BE2C (cell line): ENCODE measurements around the gene CD19.
A peak's percentile ranks its signal among the peaks of the same experiment; 100 is the strongest.
"Not testable (repeated sequence)": the region's sequence is repeated elsewhere in the genome, so short reads cannot be mapped to it uniquely, and the experiment has no call there.

ENCODE experiments used
- DNase-seq: peaks from one replicate; pipeline ENCODE4 v3.0.0-alpha.2; 2020
- H3K27me3 ChIP-seq: fragments of 250-450 bp; sonication (Bioruptor Pico); 2 replicates; pipeline ENCODE4 v1.5.1; 2020; ENCODE audit warnings: mild to moderate bottlenecking
- H3K36me3 ChIP-seq: fragments of 250-450 bp; sonication (Bioruptor Pico); 2 replicates; pipeline ENCODE4 v1.5.1; 2020; ENCODE audit warnings: mild to moderate bottlenecking
- H3K4me1 ChIP-seq: fragments of 250-450 bp; sonication (Bioruptor Pico); 2 replicates; pipeline ENCODE4 v1.5.1; 2020
- H3K4me3 ChIP-seq: 2 replicates; pipeline ENCODE4 v1.5.1; 2011; ENCODE audit warnings: low read depth, low read length
- H3K9me3 ChIP-seq: fragments of 250-450 bp; sonication (Bioruptor Pico); 2 replicates; pipeline ENCODE4 v1.5.1; 2020
- CTCF ChIP-seq: IDR thresholded peaks from 2 replicates; pipeline ENCODE4 v1.5.1; 2012; ENCODE audit warnings: mild to moderate bottlenecking, low read depth, low read length

CD19 gene

GRCh38 chr16:28937222-28937876 lies 5.6 kb downstream of the CD19 start:
- Histone ChIP-seq H3K4me3 (no peak overlapping the region), H3K27me3 (no peaks in the 10 kb centered on the region), H3K4me1 (no peaks in the 10 kb centered on the region), H3K36me3 (no peaks in the 10 kb centered on the region), H3K9me3 (no peaks in the 10 kb centered on the region)
- DNase-seq = no peak
- no peak for TF ChIP-seq CTCF

- H3K4me3 ChIP-seq = no peak overlapping the region
- H3K36me3 ChIP-seq = no peaks in the 10 kb centered on the region
- no peaks in the 10 kb centered on the region for H3K9me3 ChIP-seq
- no peaks in the 10 kb centered on the region for H3K4me1 ChIP-seq
- no peak for DNase-seq
- no peak for TF ChIP-seq CTCF
- no peaks in the 10 kb centered on the region for H3K27me3 ChIP-seq
These were observed 7.0 kb downstream of the CD19 start for GRCh38 chr16:28938721-28939120.

GRCh38 chr16:28939825-28940224 lies 8.1 kb downstream of the CD19 start:
- DNase-seq, H3K27me3 ChIP-seq, H3K9me3 ChIP-seq, H3K4me3 ChIP-seq, H3K4me1 ChIP-seq, H3K36me3 ChIP-seq: not testable (repeated sequence)

- TF ChIP-seq CTCF = no peak
- Histone ChIP-seq H3K36me3 (no peaks in the 10 kb centered on the region), H3K4me3 (no peak overlapping the region), H3K27me3 (no peaks in the 10 kb centered on the region), H3K4me1 (no peaks in the 10 kb centered on the region), H3K9me3 (no peaks in the 10 kb centered on the region)
- no peak for DNase-seq
These were observed 11.5 kb downstream of the CD19 start for GRCh38 chr16:28943281-28943680.

GRCh38 chr16:28946681-28947080 lies 14.9 kb downstream of the CD19 start:
- no peak for DNase-seq
- Histone ChIP-seq H3K9me3 (no peaks in the 10 kb centered on the region), H3K4me1 (no peaks in the 10 kb centered on the region), H3K4me3 (no peak overlapping the region), H3K36me3 (no peaks in the 10 kb centered on the region), H3K27me3 (no peaks in the 10 kb centered on the region)
- TF ChIP-seq CTCF = no peak

GRCh38 chr16:28950648-28951409 lies 19.1 kb downstream of the CD19 start, which contains the start of gene NFATC2IP:
NFATC2IP (plus strand) TSS chr16:28950937; CDS start chr16:28951012, 75 bp downstream.
- no peak for TF ChIP-seq CTCF
- Histone ChIP-seq H3K9me3 (no peaks in the 10 kb centered on the region), H3K27me3 (no peaks in the 10 kb centered on the region), H3K36me3 (peaks cover 15% of the 10 kb centered on the region), H3K4me3 (peak within 1 kb of the TSS; percentile 87), H3K4me1 (no peaks in the 10 kb centered on the region)
- DNase-seq = peak; percentile 99
